Activated CD4-positive, alpha-beta T cell treated with anti-CD3 and anti-CD28 coated beads, Interleukin-2, amount 10 ng/mL, durations not matched to agents 7 days and 5 days (primary cell): ENCODE results near the gene CELF3. TPM values are rescaled to one million over a fixed set of nuclear protein-coding genes. Genes with fewer than 3 reads are reported as not detected.
"Not testable (repeated sequence)": the region's sequence is repeated elsewhere in the genome, so short reads cannot be mapped to it uniquely, and the experiment has no call there.

Experiments
- CTCF ChIA-PET: fragments of 350-600 bp; sonication (Branson Sonifier 250); formaldehyde crosslinking; loops from one replicate; lab custom pipeline; 2021; ENCODE audit warnings: antibody characterized with exemption; lab: Charles Lee
- POLR2A ChIA-PET: fragments of 350-600 bp; sonication (Branson Sonifier 250); formaldehyde crosslinking; loops from one replicate; lab custom pipeline; 2021; ENCODE audit warnings: antibody characterized with exemption; lab: Charles Lee
- DNase-seq: peaks from one replicate; pipeline ENCODE4 v3.0.0-alpha.2; 2020
- H3K27ac Mint-ChIP-seq: one replicate; pipeline ENCODE4 v1.8.0; 2021; ENCODE audit warnings: mild to moderate bottlenecking, moderate library complexity, mixed read lengths
- H3K27me3 Mint-ChIP-seq: one replicate; pipeline ENCODE4 v1.8.0; 2021; ENCODE audit warnings: mixed read lengths
- H3K36me3 Mint-ChIP-seq: one replicate; pipeline ENCODE4 v1.8.0; 2021; ENCODE audit warnings: low read depth, mixed read lengths
- H3K4me1 Mint-ChIP-seq: one replicate; pipeline ENCODE4 v1.8.0; 2021; ENCODE audit warnings: mixed read lengths
- H3K4me3 Mint-ChIP-seq: one replicate; pipeline ENCODE4 v1.8.0; 2021; ENCODE audit warnings: mild to moderate bottlenecking, moderate library complexity, mixed read lengths
- H3K9me3 Mint-ChIP-seq: one replicate; pipeline ENCODE4 v1.8.0; 2021; ENCODE audit warnings: mixed read lengths
- total RNA-seq, 2 experiments: library from RNA; stranded (reverse); gene quantifications; one replicate each; pipeline ENCODE4 v1.2.3, GENCODE V29; 2021

The CELF3 gene
- total RNA-seq: not detected

GRCh38 chr1:151716771-151717631 lies at the start of gene CELF3:
Gene CELF3 (minus strand): TSS chr1:151716803. CDS start chr1:151716020, 783 bp downstream.
- POLR2A ChIA-PET: no interaction called here
- CTCF ChIA-PET: interaction anchor here (0.5 to 1.0 kb wide), 3 partner anchors 10 to 119 kb away, joined by 3 read pairs; no protein-coding TSS in a partner anchor
- Mint-ChIP-seq H3K9me3 (no peaks in the 10 kb centered on the region), H3K4me1 (peaks cover 22% of the 10 kb centered on the region), H3K27ac (peak within 1 kb of the TSS; percentile 21), H3K4me3 (no peak within 1 kb of the TSS), H3K36me3 (no peaks in the 10 kb centered on the region), H3K27me3 (peaks cover 67% of the 10 kb centered on the region)
- DNase-seq: no peak

GRCh38 chr1:151763990-151764389 lies 47.4 kb upstream of the CELF3 start:
- Mint-ChIP-seq H3K27ac (peak overlapping the region; percentile 97), H3K36me3 (peaks cover 21% of the 10 kb centered on the region), H3K4me1 (peaks cover 45% of the 10 kb centered on the region), H3K4me3 (peak overlapping the region; percentile 87), H3K9me3 (no peaks in the 10 kb centered on the region), H3K27me3 (no peaks in the 10 kb centered on the region)
- POLR2A ChIA-PET: no interaction called here
- CTCF ChIA-PET: interaction anchor here (1.0 to 1.2 kb wide), 2 partner anchors 39 to 66 kb away, joined by 3 read pairs; no protein-coding TSS in a partner anchor
- no peak for DNase-seq

DNA sequence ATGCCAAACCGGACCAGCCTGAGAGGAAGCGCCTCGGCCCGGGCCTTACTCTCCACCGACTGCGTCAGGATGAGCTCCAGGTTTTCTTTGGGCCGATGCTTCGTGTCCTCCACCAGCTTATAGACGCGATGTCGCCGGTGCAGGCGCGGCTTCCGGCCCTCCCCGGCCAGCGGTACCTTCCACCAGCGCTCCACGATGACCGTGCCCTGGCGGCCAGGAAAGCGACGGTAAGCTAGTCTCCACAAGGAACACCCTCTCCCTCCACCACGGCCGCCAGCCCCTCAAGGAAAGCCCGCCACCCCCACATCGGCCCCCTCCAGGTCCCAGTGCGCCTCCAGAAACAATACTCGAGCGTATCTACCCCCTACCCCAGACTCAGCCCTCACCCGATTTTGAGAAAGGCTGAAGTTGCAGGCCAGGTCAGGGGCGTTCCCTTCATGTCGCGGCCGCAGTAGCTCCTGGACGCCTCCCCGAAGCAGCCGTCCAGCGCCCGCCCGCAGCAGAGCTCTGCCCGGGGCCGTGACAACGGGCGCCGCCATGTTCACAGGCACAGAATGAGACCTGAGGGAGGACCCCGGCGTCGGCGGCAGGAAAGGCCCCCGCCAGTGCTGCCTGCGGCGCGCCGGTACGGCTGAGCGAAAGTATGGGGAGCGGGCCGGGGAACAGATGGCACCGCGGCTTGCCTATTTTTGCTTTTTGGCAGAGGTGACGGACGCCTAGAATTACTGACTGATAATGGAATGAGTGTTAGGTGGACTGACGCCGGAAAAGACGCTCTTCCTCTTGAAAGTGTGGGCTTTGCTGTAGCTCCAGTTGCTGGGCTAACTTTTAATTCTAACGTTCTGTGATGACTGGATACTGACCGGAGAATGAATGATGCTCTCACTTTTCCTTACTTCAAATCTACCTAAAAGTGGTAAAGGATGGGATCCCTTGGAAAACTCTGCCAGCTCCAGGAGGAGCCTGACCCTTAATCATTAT lies 46.6 kb upstream of the CELF3 start, which contains the start of gene MRPL9:
Gene MRPL9 (minus strand): TSS at position 556 of the 981 bp plus-strand sequence. CDS start 17 bp downstream, at position 539.
- DNase-seq: peak; percentile 88
- peak within 1 kb of the TSS; percentile 97 for H3K27ac Mint-ChIP-seq
- ChIA-PET POLR2A (interaction anchor here (0.6 kb wide), 2 partner anchors 94 to 283 kb away, joined by 3 read pairs; no protein-coding TSS in a partner anchor), CTCF (interaction anchor here (0.6 to 1.8 kb wide), 10 partner anchors 9 to 221 kb away, joined by 3 to 8 read pairs (median 3); no protein-coding TSS in a partner anchor)
- H3K27me3 Mint-ChIP-seq: no peaks in the 10 kb centered on the region
- peak within 1 kb of the TSS; percentile 87 for H3K4me3 Mint-ChIP-seq
- H3K36me3 Mint-ChIP-seq: peaks cover 21% of the 10 kb centered on the region
- no peaks in the 10 kb centered on the region for H3K9me3 Mint-ChIP-seq
- H3K4me1 Mint-ChIP-seq: peaks cover 41% of the 10 kb centered on the region

DNA sequence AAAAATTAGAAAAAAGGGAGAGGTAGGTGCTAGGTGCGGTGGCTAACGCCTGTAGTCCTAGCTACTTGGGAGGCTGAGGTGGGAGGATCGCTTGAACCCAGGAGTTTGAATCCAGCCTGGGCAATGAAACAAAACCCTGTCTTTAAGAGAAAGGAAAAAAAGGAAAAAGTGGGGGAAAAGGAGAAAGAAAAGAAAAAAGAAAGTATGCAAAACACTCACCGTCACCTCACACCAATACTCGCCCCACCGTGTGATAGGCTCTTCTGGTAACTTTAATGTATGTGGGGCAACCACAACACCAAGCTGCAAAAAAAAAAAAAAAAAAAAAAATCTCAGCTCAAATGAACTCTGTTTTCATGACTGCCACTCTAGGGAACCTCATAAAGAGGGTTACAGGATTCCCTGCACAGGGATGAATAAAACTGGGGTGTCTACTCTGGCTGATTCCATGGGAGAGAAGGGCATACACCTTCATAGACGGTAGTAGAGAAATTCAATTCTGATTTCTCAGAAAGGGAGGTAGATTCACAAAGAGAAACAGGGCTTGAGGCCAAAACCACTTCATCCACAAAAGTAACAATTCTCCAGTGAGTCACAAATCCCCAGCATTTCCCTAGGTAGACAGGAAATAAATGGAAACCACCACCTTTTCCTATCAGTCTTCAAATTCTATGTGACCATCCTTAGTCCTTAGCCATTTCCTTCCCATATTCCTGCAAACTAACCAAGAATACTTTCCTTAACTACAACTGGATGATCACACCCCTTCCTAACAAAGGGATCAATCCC lies 44.2 kb upstream of the CELF3 start:
- Mint-ChIP-seq H3K27ac (no peak overlapping the region), H3K9me3 (no peaks in the 10 kb centered on the region), H3K4me1 (peaks cover 48% of the 10 kb centered on the region), H3K27me3 (no peaks in the 10 kb centered on the region), H3K4me3 (peak overlapping the region; percentile 30), H3K36me3 (peaks cover 28% of the 10 kb centered on the region)
- POLR2A ChIA-PET: no interaction called here
- DNase-seq: no peak
- CTCF ChIA-PET: interaction anchor here (0.9 kb wide), 1 partner anchor 13 kb away, joined by 4 read pairs; no protein-coding TSS in a partner anchor

DNA sequence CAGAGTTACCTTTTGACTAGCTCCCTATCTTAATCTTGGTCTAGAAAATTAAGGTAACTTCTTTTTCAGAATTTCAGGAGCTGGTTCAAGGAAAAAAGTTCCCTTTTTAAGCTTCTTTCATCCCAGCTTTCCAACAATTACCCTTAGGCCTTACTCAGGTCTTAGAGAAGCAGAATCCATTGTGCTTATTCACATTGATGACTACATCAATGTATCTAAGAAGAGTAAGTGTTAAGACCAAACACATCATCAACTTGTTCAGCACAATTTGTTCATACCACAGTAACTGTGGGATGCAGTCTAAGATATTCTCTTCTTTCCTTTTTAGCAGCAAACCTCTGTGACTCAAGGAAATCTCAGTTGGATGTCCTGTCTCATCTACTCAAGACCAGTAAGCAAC lies 42.6 kb upstream of the CELF3 start:
- ChIA-PET POLR2A (no interaction called here), CTCF (no interaction called here)
- peaks cover 37% of the 10 kb centered on the region for H3K4me1 Mint-ChIP-seq
- H3K36me3 Mint-ChIP-seq: peaks cover 28% of the 10 kb centered on the region
- no peak overlapping the region for H3K4me3 Mint-ChIP-seq
- H3K27ac Mint-ChIP-seq: no peak overlapping the region
- no peaks in the 10 kb centered on the region for H3K9me3 Mint-ChIP-seq
- no peak for DNase-seq
- H3K27me3 Mint-ChIP-seq: no peaks in the 10 kb centered on the region

DNA sequence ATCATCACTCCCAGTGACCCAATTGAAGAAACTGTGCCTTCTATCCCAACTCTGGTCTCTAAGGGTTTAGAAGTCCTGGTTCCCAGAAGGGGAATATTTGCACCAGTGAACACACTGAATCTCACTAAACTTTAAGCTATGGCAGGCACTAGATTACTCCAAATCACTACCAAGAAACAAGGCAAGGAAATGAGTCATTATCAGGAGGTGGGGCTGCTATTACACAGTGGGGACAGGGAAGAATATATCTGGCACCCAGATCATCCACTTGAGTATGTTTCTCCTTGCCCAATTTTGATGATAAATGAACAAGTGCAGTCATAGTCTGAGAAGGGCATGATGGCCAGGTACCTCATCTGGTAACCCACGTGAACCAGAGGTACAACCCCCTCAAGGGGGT lies 39.7 kb upstream of the CELF3 start:
- CTCF ChIA-PET: interaction anchor here (0.7 to 1.1 kb wide), 3 partner anchors 14 to 80 kb away, joined by 3 read pairs; no protein-coding TSS in a partner anchor
- Mint-ChIP-seq H3K36me3 (peaks cover 24% of the 10 kb centered on the region), H3K4me1 (peaks cover 16% of the 10 kb centered on the region), H3K27ac (no peak overlapping the region), H3K27me3 (no peaks in the 10 kb centered on the region), H3K9me3 (no peaks in the 10 kb centered on the region), H3K4me3 (no peak overlapping the region)
- POLR2A ChIA-PET: no interaction called here
- DNase-seq: no peak

DNA sequence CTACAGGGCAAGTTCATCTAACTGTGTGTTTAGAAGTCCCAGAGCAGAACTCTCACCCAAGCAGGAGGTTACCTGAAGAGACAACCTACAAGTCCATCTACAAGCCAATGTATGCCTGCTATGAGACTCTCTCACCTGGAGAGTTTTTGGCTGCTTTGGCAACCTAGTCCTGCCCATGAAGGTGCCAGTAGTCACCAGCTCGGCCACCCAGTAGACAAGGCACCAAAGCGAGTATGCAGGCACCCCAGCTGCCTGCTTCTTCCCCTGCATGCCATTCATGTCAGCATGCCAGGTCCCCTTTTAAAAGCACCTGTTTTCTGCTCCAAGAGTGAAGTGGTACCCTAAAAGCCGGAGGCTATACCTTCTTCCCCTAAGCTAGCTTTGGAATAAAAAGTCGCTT lies 24.9 kb upstream of the CELF3 start:
- no peak for DNase-seq
- peaks cover 2% of the 10 kb centered on the region for H3K4me1 Mint-ChIP-seq
- ChIA-PET CTCF (interaction anchor here (0.6 to 1.1 kb wide), 2 partner anchors 15 to 198 kb away, joined by 3 read pairs; no protein-coding TSS in a partner anchor), POLR2A (no interaction called here)
- peaks cover 11% of the 10 kb centered on the region for H3K9me3 Mint-ChIP-seq
- H3K4me3 Mint-ChIP-seq: no peak overlapping the region
- H3K36me3 Mint-ChIP-seq: no peaks in the 10 kb centered on the region
- peaks cover 27% of the 10 kb centered on the region for H3K27me3 Mint-ChIP-seq
- no peak overlapping the region for H3K27ac Mint-ChIP-seq

GRCh38 chr1:151739590-151740355 lies 23.2 kb upstream of the CELF3 start:
- Mint-ChIP-seq H3K36me3 (no peaks in the 10 kb centered on the region), H3K9me3 (peaks cover 11% of the 10 kb centered on the region), H3K4me3 (no peak overlapping the region), H3K27ac (no peak overlapping the region), H3K27me3 (peaks cover 16% of the 10 kb centered on the region), H3K4me1 (peaks cover 2% of the 10 kb centered on the region)
- ChIA-PET POLR2A (no interaction called here), CTCF (no interaction called here)
- no peak for DNase-seq

DNA sequence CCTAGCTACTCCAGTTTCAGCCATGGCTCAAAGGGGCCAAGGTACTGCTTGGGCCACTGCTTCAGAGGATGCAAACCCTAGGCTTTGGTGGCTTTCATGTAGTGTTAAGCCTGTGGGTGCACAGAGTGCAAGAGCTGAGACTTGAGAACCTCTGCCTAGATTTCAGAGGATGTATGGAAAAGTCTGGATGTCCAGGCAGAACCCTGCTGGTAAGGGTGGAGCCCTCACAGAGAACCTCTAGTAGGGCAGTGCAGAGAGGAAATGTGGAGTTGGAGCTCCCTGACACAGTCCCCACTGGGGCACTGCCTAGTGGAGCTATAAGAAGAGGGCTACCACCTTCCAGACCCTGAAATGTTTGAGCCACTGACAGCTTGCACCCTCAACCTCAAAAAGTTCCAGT lies 20.9 kb upstream of the CELF3 start:
- Mint-ChIP-seq H3K27me3 (peaks cover 3% of the 10 kb centered on the region), H3K4me3 (no peak overlapping the region), H3K9me3 (peaks cover 11% of the 10 kb centered on the region), H3K4me1 (peaks cover 2% of the 10 kb centered on the region), H3K27ac (no peak overlapping the region), H3K36me3 (no peaks in the 10 kb centered on the region)
- DNase-seq: no peak
- ChIA-PET CTCF (interaction anchor here (0.7 to 1.7 kb wide), 2 partner anchors 26 to 303 kb away, joined by 4 read pairs; partner anchors contain the start of gene MRPL9), POLR2A (no interaction called here)

DNA sequence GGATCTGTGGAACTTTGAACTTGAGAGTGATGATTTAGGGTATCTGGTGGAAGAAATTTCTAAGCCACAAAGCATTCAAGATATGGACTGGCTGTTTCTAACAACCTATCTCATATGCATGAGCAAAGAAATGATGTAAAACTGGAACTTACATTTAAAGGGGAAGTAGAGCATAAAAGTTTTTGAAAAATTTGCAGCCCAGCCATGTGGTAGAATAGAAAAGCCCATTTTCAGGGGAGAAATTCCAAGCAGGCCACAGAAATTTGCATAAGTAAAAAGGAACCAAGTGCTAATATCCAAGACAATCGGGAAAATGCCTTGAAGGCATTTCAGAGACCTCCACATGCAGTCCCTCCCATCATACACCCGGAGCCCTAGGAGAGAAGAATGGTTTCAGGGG lies 20.4 kb upstream of the CELF3 start:
- POLR2A ChIA-PET: no interaction called here
- CTCF ChIA-PET: interaction anchor here (1.7 kb wide), 1 partner anchor 26 kb away, joined by 4 read pairs; the partner anchor contains the start of gene MRPL9

DNA sequence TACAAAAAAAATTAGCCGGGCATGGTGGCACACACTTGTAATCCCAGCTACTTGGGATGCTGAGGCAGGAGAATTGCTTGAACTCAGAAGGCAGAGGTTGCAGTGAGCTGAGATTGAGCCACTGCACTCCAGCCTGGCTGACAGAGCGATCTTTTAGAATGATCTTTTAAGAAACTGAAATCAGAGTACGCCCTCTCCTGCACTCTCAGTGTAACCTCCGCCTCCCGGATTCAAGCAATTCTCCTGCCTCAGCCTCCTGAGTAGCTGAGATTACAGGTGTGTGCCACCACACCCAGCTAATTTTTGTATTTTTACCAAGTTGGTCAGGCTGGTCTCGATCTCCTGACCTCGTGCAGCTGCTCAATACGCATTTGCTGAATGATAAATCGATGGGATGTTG lies 17.4 kb upstream of the CELF3 start:
- DNase-seq, H3K4me3 Mint-ChIP-seq, H3K4me1 Mint-ChIP-seq, POLR2A ChIA-PET, H3K36me3 Mint-ChIP-seq, H3K27ac Mint-ChIP-seq, H3K27me3 Mint-ChIP-seq: not testable (repeated sequence)
- CTCF ChIA-PET: interaction anchor here (0.7 to 1.8 kb wide), 5 partner anchors 10 to 1620 kb away, joined by 3 to 5 read pairs (median 3); no protein-coding TSS in a partner anchor
- H3K9me3 Mint-ChIP-seq: peaks cover 11% of the 10 kb centered on the region

More for the DNA sequence above, 20.4 kb upstream of the CELF3 start:
- Mint-ChIP-seq H3K27me3 (no peaks in the 10 kb centered on the region), H3K4me3 (no peak overlapping the region), H3K4me1 (peaks cover 2% of the 10 kb centered on the region), H3K27ac (no peak overlapping the region), H3K9me3 (peaks cover 11% of the 10 kb centered on the region), H3K36me3 (no peaks in the 10 kb centered on the region)
- DNase-seq: no peak
